GM21447 (cell line): Measurements from ENCODE around the gene CPEB4.

ENCODE experiments used
- ATAC-seq: cut with Tn5 transposase; IDR thresholded peaks from one replicate; pipeline ENCODE4 v1.9.1; 2021; ENCODE audit not compliant: unreplicated experiment

CPEB4 gene

GRCh38 chr5:173887610-173888472 is at the start of gene CPEB4:
Gene CPEB4 (plus strand): TSS chr5:173888349. CDS start chr5:173889734, 1,385 bp downstream.
- peak; percentile 90 for ATAC-seq

- no peak for ATAC-seq
Measured at GRCh38 chr5:173839117-173839713, 48.9 kb upstream of the CPEB4 start.

- ATAC-seq = no peak
Measured at GRCh38 chr5:173840111-173840983, 47.8 kb upstream of the CPEB4 start.

- ATAC-seq = no peak
Measured at GRCh38 chr5:173841710-173842109, 46.4 kb upstream of the CPEB4 start.

GRCh38 chr5:173843794-173844193 is 44.4 kb upstream of the CPEB4 start:
- ATAC-seq = no peak

- no peak for ATAC-seq
Measured at GRCh38 chr5:173845321-173845720, 42.8 kb upstream of the CPEB4 start.

GRCh38 chr5:173846929-173847501 is 41.1 kb upstream of the CPEB4 start:
- ATAC-seq = no peak

GRCh38 chr5:173848986-173849596 is 39.1 kb upstream of the CPEB4 start:
- ATAC-seq = no peak

- ATAC-seq = no peak
Measured at GRCh38 chr5:173849908-173850307, 38.2 kb upstream of the CPEB4 start.

- no peak for ATAC-seq
Measured at GRCh38 chr5:173850659-173851058, 37.5 kb upstream of the CPEB4 start.

- ATAC-seq = no peak
Measured at GRCh38 chr5:173851595-173852243, 36.4 kb upstream of the CPEB4 start.

GRCh38 chr5:173852790-173853359 is 35.3 kb upstream of the CPEB4 start:
- ATAC-seq = no peak

- ATAC-seq = no peak
Measured at GRCh38 chr5:173853370-173854131, 34.6 kb upstream of the CPEB4 start.

- ATAC-seq = no peak
Measured at GRCh38 chr5:173855162-173855994, 32.8 kb upstream of the CPEB4 start.

- ATAC-seq = no peak
Measured at GRCh38 chr5:173855995-173856656, 32.0 kb upstream of the CPEB4 start.

GRCh38 chr5:173857234-173857633 is 30.9 kb upstream of the CPEB4 start:
- ATAC-seq = no peak

GRCh38 chr5:173858021-173858669 is 30.0 kb upstream of the CPEB4 start:
- no peak for ATAC-seq
